ENCODE data around the gene CAMK2N2. TPM values are rescaled to one million over a fixed set of nuclear protein-coding genes. Genes with fewer than 3 reads are reported as not detected.
A peak's percentile ranks its signal among the peaks of the same experiment; 100 is the strongest.

The CAMK2N2 gene
- total RNA-seq, 4 donors from 2014 or later: not detected

DNA sequence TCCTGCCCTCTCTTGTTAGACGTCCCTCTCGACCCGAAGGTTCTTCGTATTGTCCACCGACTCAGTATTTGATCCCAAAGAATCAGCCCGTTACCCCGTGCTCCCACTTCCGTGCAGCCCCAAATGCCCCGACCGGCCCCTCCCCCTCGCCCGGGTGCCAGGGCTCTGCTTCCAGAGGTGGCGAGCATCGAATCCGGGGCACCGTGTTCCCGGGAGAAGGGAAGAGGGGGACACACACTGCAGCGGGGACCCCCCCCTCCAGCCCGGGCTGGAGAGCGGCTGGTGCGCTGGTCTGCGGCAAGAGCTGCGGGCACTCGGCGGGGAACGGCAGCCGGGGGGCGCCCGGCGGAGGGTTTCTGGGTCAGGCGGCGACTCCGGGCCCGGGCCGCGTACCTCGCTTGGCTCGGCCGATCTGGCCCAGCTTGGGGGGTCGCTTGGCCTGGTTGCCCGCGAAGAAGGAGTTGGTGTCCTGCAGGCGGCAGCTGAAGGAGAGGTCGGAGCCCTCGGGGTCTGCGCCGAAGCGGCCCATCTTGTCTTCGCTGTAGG is 556 bp downstream of the CAMK2N2 start:
- TF ChIP-seq POLR2A (IDR thresholded peaks at IDR 0.05): no peak
- TF ChIP-seq, protein P1, sequence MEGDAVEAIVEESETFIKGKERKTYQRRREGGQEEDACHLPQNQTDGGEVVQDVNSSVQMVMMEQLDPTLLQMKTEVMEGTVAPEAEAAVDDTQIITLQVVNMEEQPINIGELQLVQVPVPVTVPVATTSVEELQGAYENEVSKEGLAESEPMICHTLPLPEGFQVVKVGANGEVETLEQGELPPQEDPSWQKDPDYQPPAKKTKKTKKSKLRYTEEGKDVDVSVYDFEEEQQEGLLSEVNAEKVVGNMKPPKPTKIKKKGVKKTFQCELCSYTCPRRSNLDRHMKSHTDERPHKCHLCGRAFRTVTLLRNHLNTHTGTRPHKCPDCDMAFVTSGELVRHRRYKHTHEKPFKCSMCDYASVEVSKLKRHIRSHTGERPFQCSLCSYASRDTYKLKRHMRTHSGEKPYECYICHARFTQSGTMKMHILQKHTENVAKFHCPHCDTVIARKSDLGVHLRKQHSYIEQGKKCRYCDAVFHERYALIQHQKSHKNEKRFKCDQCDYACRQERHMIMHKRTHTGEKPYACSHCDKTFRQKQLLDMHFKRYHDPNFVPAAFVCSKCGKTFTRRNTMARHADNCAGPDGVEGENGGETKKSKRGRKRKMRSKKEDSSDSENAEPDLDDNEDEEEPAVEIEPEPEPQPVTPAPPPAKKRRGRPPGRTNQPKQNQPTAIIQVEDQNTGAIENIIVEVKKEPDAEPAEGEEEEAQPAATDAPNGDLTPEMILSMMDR (IDR thresholded peaks at IDR 0.05): no peak

DNA sequence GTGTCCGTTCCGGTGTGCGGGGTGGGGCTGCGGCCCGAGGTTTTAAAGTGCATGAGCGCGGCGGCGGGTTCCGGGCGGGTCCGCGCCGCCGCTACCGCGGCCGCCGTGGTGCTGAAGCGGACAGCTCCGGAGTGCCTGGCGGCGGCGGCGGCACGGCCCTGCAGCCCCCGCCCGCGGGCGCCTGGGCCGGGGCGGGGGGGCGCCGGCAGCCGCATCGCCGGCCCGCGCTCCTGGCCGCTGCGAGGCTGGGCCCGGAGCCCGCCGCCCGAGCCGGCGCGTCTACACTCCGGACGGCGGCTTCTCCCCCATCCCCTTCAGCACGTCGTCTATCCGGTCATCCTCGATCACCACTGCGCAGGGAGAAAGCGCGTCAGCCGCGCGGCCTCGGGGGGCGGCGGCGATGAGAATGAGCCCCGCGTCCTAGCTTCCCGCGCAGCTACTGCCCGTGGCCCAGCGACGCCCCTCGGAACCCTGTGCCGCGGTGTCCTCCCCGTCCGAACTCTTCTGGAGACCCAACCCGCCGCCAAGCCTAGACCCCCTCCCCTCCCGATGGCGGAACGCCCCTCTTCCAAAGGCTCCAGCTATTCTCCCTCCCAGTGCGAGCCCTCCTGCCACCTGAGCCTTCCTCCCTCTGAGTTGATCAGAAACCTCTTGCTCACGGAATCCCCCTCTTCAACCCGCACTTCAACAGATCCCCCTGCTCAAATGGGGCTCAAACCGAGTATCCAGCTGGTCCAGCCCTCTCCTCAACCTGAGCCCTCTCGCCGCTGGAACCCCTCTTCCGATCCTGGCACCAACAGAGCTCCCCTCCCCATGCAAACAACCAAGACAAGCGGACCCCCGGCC is 1.3 kb downstream of the CAMK2N2 start:
- no peak for DNase-seq

More for the DNA sequence above, 556 bp downstream of the CAMK2N2 start:
- 0 to 7% methylated on average over 4 to 9 of the region's 49 CpGs for WGBS, 2 donors
- DNase-seq: no peak
- Histone ChIP-seq H3K36me3 (peaks cover 0 to 16% (median 4%) of the 10 kb centered on the region in 3 donors), H3K27ac (no peak overlapping the region), H3K4me1 (peaks cover 23 to 37% (median 31%) of the 10 kb centered on the region in 3 donors), H3K9me3 (no peaks in the 10 kb centered on the region), H3K4me3 (peak overlapping the region; percentile 35 to 70 (median 46)), H3K27me3 (peaks cover 17 to 77% (median 21%) of the 10 kb centered on the region in 4 donors)
- intact Hi-C loops (cut with DNase I): no loop called here

DNA sequence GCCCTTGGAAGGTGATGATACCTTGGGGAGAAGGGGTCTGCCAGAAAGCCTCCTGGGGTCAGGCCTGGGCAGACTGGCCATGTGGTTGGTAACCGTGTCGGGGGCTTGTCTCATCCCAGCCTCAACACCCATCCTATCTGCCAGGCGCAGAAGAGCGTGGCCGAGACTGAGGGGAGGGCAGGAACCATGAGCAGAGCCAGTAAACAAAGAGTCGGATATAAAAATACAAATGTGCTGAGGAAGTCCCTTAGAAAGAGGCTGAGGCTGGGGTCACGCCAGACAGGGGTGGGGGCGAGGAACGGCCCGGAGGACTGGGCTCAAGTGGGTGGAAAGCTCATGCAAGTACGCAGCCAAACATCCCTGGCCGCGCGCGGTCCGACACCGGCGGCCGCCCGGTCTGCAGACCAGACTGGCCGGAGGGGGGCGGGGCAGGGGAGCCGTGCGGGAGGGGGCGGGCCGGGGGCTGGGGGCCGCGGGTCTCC is 1.9 kb downstream of the CAMK2N2 start:
- Histone ChIP-seq H3K4me3 (peak overlapping the region in 2 of 4 donors; percentile 50 to 70), H3K27me3 (peaks cover 17 to 64% (median 21%) of the 10 kb centered on the region in 4 donors), H3K27ac (no peak overlapping the region), H3K9me3 (no peaks in the 10 kb centered on the region), H3K36me3 (peaks cover 0 to 16% (median 4%) of the 10 kb centered on the region in 3 donors), H3K4me1 (peaks cover 23 to 37% (median 31%) of the 10 kb centered on the region in 3 donors)
- TF ChIP-seq POLR2A (IDR thresholded peaks at IDR 0.05): no peak
- TF ChIP-seq, protein P1 (IDR thresholded peaks at IDR 0.05): no peak
- DNase-seq: no peak
- 16 to 33% methylated on average over 6 to 7 of the region's 28 CpGs for WGBS, 2 donors
- intact Hi-C loops (cut with DNase I): no loop called here

More for the DNA sequence above, 1.3 kb downstream of the CAMK2N2 start:
- no peak for TF ChIP-seq POLR2A (IDR thresholded peaks at IDR 0.05)
- TF ChIP-seq, protein P1 (IDR thresholded peaks at IDR 0.05): no peak
- intact Hi-C loops (cut with DNase I): no loop called here
- Histone ChIP-seq H3K27ac (no peak overlapping the region), H3K36me3 (peaks cover 0 to 16% (median 4%) of the 10 kb centered on the region in 3 donors), H3K9me3 (no peaks in the 10 kb centered on the region), H3K27me3 (peaks cover 17 to 70% (median 21%) of the 10 kb centered on the region in 4 donors), H3K4me3 (peak overlapping the region in 3 of 4 donors; percentile 42 to 70 (median 50)), H3K4me1 (peaks cover 23 to 37% (median 31%) of the 10 kb centered on the region in 3 donors)
- WGBS, 2 donors: 4% methylated on average over 18 to 20 of the region's 91 CpGs

DNA sequence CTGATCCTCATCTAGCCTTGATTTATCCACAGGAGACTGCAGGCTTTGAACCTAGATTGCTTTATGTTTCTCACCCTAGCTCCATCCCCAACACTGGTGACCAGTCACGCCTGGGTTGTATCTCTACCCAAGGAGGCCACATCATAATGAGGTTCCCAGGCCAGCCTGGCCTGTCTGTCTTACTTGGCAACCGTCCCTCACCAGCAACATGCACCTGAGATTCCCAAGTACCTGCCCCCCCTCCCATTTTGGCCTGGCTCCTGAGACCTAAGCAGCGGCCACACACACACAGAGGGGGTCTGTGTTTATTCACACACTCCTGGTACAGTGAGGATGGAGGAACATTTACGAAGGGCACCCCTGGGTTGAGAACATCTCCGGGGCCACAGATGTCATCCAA is 2.4 kb downstream of the CAMK2N2 start:
- Histone ChIP-seq H3K4me1 (peaks cover 23 to 37% (median 31%) of the 10 kb centered on the region in 3 donors), H3K9me3 (no peaks in the 10 kb centered on the region), H3K4me3 (no peak overlapping the region), H3K27ac (no peak overlapping the region), H3K27me3 (peaks cover 17 to 59% (median 21%) of the 10 kb centered on the region in 4 donors), H3K36me3 (peaks cover 0 to 16% (median 4%) of the 10 kb centered on the region in 3 donors)
- no peak for DNase-seq
- intact Hi-C loops (cut with DNase I): no loop called here
- 84% methylated on average over 2 of the region's 5 CpGs; no CpG with 5 or more reads in 1 of the 2 donors for WGBS, 2 donors
- TF ChIP-seq POLR2A (IDR thresholded peaks at IDR 0.05): no peak
- TF ChIP-seq, protein P1 (IDR thresholded peaks at IDR 0.05): no peak
